ENCODE measurements around the gene MRPL55. TPM values are rescaled to one million over a fixed set of nuclear protein-coding genes. Genes with fewer than 3 reads are reported as not detected.

MRPL55 gene
- total RNA-seq, 1 donor from 2014 or later: 73.5 TPM

DNA sequence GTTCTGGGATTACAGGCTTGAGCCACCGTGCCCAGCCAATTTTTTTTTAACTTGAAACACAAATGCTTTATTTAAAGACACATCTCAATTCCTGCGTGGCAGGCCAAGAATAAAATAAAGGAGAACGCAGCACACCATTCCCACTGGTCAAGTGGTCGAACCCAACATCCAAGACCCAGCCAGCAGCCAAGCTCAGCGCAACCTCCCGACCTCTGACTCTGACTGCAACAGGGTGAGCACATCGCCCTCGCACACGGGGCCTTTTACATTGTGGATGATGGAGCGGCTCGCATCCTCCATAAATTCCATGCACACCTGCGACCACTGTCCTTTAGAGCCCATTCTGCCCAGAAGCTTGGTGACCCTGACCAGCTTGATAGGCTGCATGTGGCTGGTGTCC is 25.5 kb upstream of the MRPL55 start:
- Histone ChIP-seq H3K4me3 (ENCODE audit: low read depth, low read length) (no peak overlapping the region), H3K27me3 (ENCODE audit: control insufficient read depth, insufficient read depth, low read length) (peaks cover 3% of the 10 kb centered on the region), H3K36me3 (ENCODE audit: control insufficient read depth, insufficient read depth, low read length) (no peaks in the 10 kb centered on the region)
- DNase-seq (ENCODE audit: low read depth): no peak
- TF ChIP-seq, protein P1, sequence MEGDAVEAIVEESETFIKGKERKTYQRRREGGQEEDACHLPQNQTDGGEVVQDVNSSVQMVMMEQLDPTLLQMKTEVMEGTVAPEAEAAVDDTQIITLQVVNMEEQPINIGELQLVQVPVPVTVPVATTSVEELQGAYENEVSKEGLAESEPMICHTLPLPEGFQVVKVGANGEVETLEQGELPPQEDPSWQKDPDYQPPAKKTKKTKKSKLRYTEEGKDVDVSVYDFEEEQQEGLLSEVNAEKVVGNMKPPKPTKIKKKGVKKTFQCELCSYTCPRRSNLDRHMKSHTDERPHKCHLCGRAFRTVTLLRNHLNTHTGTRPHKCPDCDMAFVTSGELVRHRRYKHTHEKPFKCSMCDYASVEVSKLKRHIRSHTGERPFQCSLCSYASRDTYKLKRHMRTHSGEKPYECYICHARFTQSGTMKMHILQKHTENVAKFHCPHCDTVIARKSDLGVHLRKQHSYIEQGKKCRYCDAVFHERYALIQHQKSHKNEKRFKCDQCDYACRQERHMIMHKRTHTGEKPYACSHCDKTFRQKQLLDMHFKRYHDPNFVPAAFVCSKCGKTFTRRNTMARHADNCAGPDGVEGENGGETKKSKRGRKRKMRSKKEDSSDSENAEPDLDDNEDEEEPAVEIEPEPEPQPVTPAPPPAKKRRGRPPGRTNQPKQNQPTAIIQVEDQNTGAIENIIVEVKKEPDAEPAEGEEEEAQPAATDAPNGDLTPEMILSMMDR (IDR thresholded peaks at IDR 0.05; ENCODE audit: insufficient read depth, low read length, poor library complexity, severe bottlenecking): no peak

DNA sequence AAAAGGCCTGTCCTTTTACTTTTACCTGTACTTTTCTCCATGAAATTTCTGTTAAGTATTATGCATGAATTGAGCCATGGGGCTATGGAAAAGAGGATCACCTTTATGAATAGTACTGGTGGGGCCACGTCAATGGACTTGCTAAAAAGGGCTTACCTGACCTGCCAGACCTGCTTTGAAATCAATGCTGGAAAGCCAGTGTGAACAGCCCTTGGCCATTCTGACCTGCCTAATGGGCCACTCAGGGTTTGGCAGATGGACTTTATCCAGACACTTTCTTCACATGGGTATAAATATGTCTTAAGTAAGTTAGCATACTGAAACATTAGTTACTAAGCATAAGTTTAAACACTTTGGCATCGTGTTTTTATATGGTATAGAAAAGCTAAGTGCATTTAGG is 22.7 kb upstream of the MRPL55 start:
- TF ChIP-seq, protein P1 (IDR thresholded peaks at IDR 0.05; ENCODE audit: insufficient read depth, low read length, poor library complexity, severe bottlenecking): no peak
- H3K36me3 ChIP-seq (ENCODE audit: control insufficient read depth, insufficient read depth, low read length): no peaks in the 10 kb centered on the region
- no peak for DNase-seq (ENCODE audit: low read depth)
- H3K27me3 ChIP-seq (ENCODE audit: control insufficient read depth, insufficient read depth, low read length): peaks cover 3% of the 10 kb centered on the region
- H3K4me3 ChIP-seq (ENCODE audit: low read depth, low read length): no peak overlapping the region

DNA sequence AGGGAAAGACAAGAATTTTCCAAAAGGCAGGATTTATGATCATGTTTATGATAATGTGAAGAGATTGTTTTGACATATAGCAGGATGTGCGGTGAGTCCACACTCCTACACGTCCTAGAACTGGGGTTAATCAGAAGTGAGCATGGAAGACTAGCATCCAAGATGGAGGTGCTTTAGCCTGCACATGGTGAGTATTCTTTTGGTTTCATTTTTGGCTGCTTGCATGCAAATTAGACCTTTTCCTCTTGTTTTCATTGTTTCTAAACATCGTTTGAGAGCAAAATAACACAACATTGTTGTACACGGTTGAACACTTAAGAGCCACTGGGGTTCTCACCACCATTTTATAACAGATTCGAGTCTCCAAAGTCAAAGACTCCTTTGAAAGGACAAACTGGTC is 16.1 kb upstream of the MRPL55 start:
- Histone ChIP-seq H3K27me3 (ENCODE audit: control insufficient read depth, insufficient read depth, low read length) (peaks cover 4% of the 10 kb centered on the region), H3K4me3 (ENCODE audit: low read depth, low read length) (no peak overlapping the region), H3K36me3 (ENCODE audit: control insufficient read depth, insufficient read depth, low read length) (no peaks in the 10 kb centered on the region)
- TF ChIP-seq, protein P1 (IDR thresholded peaks at IDR 0.05; ENCODE audit: insufficient read depth, low read length, poor library complexity, severe bottlenecking): no peak
- no peak for DNase-seq (ENCODE audit: low read depth)

GRCh38 chr1:228123505-228123904 is 14.4 kb upstream of the MRPL55 start:
- H3K4me3 ChIP-seq (ENCODE audit: low read depth, low read length): no peak overlapping the region
- TF ChIP-seq, protein P1 (IDR thresholded peaks at IDR 0.05; ENCODE audit: insufficient read depth, low read length, poor library complexity, severe bottlenecking): no peak
- no peaks in the 10 kb centered on the region for H3K36me3 ChIP-seq (ENCODE audit: control insufficient read depth, insufficient read depth, low read length)
- DNase-seq (ENCODE audit: low read depth): no peak
- peaks cover 4% of the 10 kb centered on the region for H3K27me3 ChIP-seq (ENCODE audit: control insufficient read depth, insufficient read depth, low read length)

- Histone ChIP-seq H3K36me3 (ENCODE audit: control insufficient read depth, insufficient read depth, low read length) (no peaks in the 10 kb centered on the region), H3K4me3 (ENCODE audit: low read depth, low read length) (no peak overlapping the region), H3K27me3 (ENCODE audit: control insufficient read depth, insufficient read depth, low read length) (peaks cover 4% of the 10 kb centered on the region)
- no peak for DNase-seq (ENCODE audit: low read depth)
- TF ChIP-seq, protein P1 (IDR thresholded peaks at IDR 0.05; ENCODE audit: insufficient read depth, low read length, poor library complexity, severe bottlenecking): no peak
These were observed 13.9 kb upstream of the MRPL55 start for GRCh38 chr1:228122921-228123441.

- no peak overlapping the region for H3K4me3 ChIP-seq (ENCODE audit: low read depth, low read length)
- DNase-seq (ENCODE audit: low read depth): no peak
- TF ChIP-seq, protein P1 (IDR thresholded peaks at IDR 0.05; ENCODE audit: insufficient read depth, low read length, poor library complexity, severe bottlenecking): no peak
- H3K36me3 ChIP-seq (ENCODE audit: control insufficient read depth, insufficient read depth, low read length): no peaks in the 10 kb centered on the region
- H3K27me3 ChIP-seq (ENCODE audit: control insufficient read depth, insufficient read depth, low read length): peaks cover 4% of the 10 kb centered on the region
These were observed 11.9 kb upstream of the MRPL55 start for GRCh38 chr1:228120857-228121489.
